GM19452 (cell line): ENCODE measurements around the gene CCDC172.

Experiments
- ATAC-seq: cut with Tn5 transposase; IDR thresholded peaks from one replicate; pipeline ENCODE4 v1.9.1; 2021; ENCODE audit not compliant: unreplicated experiment

The CCDC172 gene

DNA sequence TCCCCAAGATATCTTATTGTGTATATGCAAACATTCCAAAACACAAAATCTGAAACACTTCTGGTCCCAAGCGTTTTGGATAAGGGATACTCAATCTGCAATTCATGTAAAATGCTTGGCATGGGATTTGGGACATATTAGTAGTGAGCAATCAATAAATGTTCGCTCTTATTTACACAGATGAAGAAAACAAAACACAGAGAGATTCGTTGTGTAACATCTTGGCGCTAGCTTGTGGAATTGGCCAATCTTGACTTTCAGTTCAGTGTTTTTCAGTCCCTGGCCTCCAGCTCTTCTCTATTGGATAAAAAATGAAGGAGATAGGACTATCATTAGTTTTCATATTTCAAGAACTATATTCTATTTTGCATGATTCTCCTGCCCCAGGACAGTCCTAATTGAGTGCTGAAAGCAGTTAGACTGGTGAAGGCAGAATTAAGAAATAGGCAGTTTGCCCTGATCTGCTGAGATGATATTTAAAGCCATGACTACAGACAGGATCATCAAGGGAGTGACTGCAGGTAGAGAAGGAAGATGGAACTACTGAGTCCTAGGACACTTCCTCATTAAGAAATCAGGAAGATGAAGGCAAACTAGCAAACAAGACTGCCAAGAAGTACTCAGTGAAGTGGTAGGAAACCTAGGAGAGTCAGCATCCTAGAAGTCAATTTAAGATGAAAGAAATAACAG, 105.2 kb downstream of the CCDC172 start:
- ATAC-seq, result no peak
